Testis (tissue), 2 donors: ENCODE data around the gene PTPRD.

Source experiments
- POLR2A ChIP-seq: fragments of 450-650 bp; IDR thresholded peaks from one replicate; pipeline ENCODE4 v1.6.1; 2017; ENCODE audit warnings: antibody characterized with exemption, mild to moderate bottlenecking, moderate library complexity
- TF ChIP-seq, protein P1 (sequence below), 3 experiments: fragments of 450-650 bp in 2 of 3; fragments of 200-600 bp in 1 of 3; sonication (generic) in 1 of 3; IDR thresholded peaks; one replicate each; pipeline ENCODE4 v1.5.1; 2016 to 2019; ENCODE audit warnings: antibody characterized with exemption in 3 of 3, mild to moderate bottlenecking in 2 of 3, moderate library complexity in 1 of 3

DNA sequence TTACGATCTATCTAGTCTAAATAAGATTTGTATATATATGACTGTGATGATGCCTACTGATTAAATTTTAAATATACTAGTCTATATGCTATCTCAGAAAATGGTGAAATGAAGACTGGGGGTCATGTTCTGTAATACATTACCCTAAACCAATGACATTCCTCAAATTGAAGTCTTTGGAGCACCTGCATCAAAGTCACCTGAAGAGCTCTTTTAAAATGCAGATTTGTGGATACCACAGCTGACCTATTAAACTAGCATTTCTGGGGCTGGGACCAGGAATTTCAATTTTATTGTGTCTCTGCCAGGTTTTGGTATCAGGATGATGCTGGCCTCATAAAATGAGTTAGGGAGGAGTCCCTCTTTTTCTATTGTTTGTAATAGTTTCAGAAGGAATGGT lies 2181.3 kb downstream of the PTPRD start:
- TF ChIP-seq POLR2A = no peak
- TF ChIP-seq, protein P1, sequence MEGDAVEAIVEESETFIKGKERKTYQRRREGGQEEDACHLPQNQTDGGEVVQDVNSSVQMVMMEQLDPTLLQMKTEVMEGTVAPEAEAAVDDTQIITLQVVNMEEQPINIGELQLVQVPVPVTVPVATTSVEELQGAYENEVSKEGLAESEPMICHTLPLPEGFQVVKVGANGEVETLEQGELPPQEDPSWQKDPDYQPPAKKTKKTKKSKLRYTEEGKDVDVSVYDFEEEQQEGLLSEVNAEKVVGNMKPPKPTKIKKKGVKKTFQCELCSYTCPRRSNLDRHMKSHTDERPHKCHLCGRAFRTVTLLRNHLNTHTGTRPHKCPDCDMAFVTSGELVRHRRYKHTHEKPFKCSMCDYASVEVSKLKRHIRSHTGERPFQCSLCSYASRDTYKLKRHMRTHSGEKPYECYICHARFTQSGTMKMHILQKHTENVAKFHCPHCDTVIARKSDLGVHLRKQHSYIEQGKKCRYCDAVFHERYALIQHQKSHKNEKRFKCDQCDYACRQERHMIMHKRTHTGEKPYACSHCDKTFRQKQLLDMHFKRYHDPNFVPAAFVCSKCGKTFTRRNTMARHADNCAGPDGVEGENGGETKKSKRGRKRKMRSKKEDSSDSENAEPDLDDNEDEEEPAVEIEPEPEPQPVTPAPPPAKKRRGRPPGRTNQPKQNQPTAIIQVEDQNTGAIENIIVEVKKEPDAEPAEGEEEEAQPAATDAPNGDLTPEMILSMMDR (IDR thresholded peaks at IDR 0.05) = no peak
